HepG2 (cell line): ENCODE measurements around the gene USP2. TPM values are rescaled to one million over a fixed set of nuclear protein-coding genes. Genes with fewer than 3 reads are reported as not detected.

ENCODE experiments used
- DDIT3 ChIP-seq: sonication (generic); formaldehyde crosslinking; IDR thresholded peaks from 2 replicates; pipeline ENCODE4 v1.4.0; 2020; ENCODE audit warnings: mild to moderate bottlenecking, missing genetic modification reagents
- DR1 ChIP-seq: sonication (generic); formaldehyde crosslinking; IDR thresholded peaks from 2 replicates; pipeline ENCODE4 v1.8.0; 2021; ENCODE audit warnings: mild to moderate bottlenecking, missing genetic modification reagents, inconsistent platforms
- E2F1 ChIP-seq: sonication (generic); formaldehyde crosslinking; IDR thresholded peaks from 2 replicates; pipeline ENCODE4 v1.5.0; 2020; ENCODE audit warnings: missing genetic modification reagents
- E2F2 ChIP-seq: sonication (generic); formaldehyde crosslinking; IDR thresholded peaks from 2 replicates; pipeline ENCODE4 v1.4.0; 2020; ENCODE audit warnings: missing genetic modification reagents, borderline replicate concordance
- GMEB2 ChIP-seq: IDR thresholded peaks from 2 replicates; pipeline ENCODE4 v1.6.1; 2016; ENCODE audit warnings: missing biosample characterization, missing genetic modification reagents, low read depth
- HNRNPLL ChIP-seq: fragments of 200-400 bp; formaldehyde crosslinking; IDR thresholded peaks from 2 replicates; pipeline ENCODE4 v1.6.1; 2017; ENCODE audit warnings: mild to moderate bottlenecking, low read depth, low read length; ENCODE audit not compliant: poor library complexity, severe bottlenecking
- JUNB ChIP-seq: sonication (generic); formaldehyde crosslinking; IDR thresholded peaks from 2 replicates; pipeline ENCODE4 v1.8.0; 2022; ENCODE audit warnings: missing genetic modification reagents, mild to moderate bottlenecking, borderline replicate concordance
- KLF12 ChIP-seq: sonication (generic); formaldehyde crosslinking; IDR thresholded peaks from 2 replicates; pipeline ENCODE4 v1.4.0; 2020; ENCODE audit warnings: missing genetic modification reagents, borderline replicate concordance
- NFKB2 ChIP-seq: sonication (generic); formaldehyde crosslinking; IDR thresholded peaks from 2 replicates; pipeline ENCODE4 v1.4.0; 2020; ENCODE audit warnings: missing genetic modification reagents, borderline replicate concordance
- NFYC ChIP-seq: IDR thresholded peaks from 2 replicates; pipeline ENCODE4 v1.6.1; 2016; ENCODE audit warnings: missing genetic modification reagents, missing compliant biosample characterization
- SAFB2 ChIP-seq: sonication (generic); formaldehyde crosslinking; IDR thresholded peaks from 2 replicates; pipeline ENCODE4 v1.5.1; 2020; ENCODE audit warnings: missing genetic modification reagents, low read depth, mild to moderate bottlenecking, borderline replicate concordance
- SP140L ChIP-seq: sonication (generic); formaldehyde crosslinking; IDR thresholded peaks from 2 replicates; pipeline ENCODE4 v1.4.0; 2020; ENCODE audit warnings: missing genetic modification reagents, borderline replicate concordance
- THAP11 ChIP-seq: IDR thresholded peaks from 2 replicates; pipeline ENCODE4 v1.6.1; 2016; ENCODE audit warnings: missing biosample characterization, missing genetic modification reagents
- ZBTB7A ChIP-seq: sonication (generic); formaldehyde crosslinking; IDR thresholded peaks from 2 replicates; pipeline ENCODE4 v1.8.0; 2022; ENCODE audit warnings: mild to moderate bottlenecking, missing genetic modification reagents
- ZNF180 ChIP-seq: sonication (generic); formaldehyde crosslinking; IDR thresholded peaks from 2 replicates; pipeline ENCODE4 v1.4.0; 2020; ENCODE audit warnings: low read depth, missing genetic modification reagents, borderline replicate concordance
- ZNF335 ChIP-seq: sonication (generic); formaldehyde crosslinking; IDR thresholded peaks from 2 replicates; pipeline ENCODE4 v1.4.0; 2020; ENCODE audit warnings: missing genetic modification reagents
- ZNF503 ChIP-seq: sonication (generic); formaldehyde crosslinking; IDR thresholded peaks from 2 replicates; pipeline ENCODE4 v1.4.0; 2020; ENCODE audit warnings: missing genetic modification reagents
- ZNF639 ChIP-seq: conservative IDR thresholded peaks from 2 replicates; pipeline ENCODE4 v1.6.1; 2018; ENCODE audit warnings: missing genetic modification reagents
- ZNF652 ChIP-seq: IDR thresholded peaks from 2 replicates; pipeline ENCODE4 v1.6.1; 2016; ENCODE audit warnings: low read depth, borderline replicate concordance
- ZNF672 ChIP-seq: sonication (generic); formaldehyde crosslinking; IDR thresholded peaks from 2 replicates; pipeline ENCODE4 v1.8.1; 2022; ENCODE audit warnings: missing genetic modification reagents
- ZNF841 ChIP-seq: sonication (generic); formaldehyde crosslinking; IDR thresholded peaks from 2 replicates; pipeline ENCODE4 v1.8.1; 2023; ENCODE audit warnings: missing genetic modification reagents, borderline replicate concordance
- polyA plus RNA-seq, 8 experiments: library from polyadenylated mRNA; depleted of rRNA in 3 of 8; stranded (reverse) in 7 of 8; unstranded in 1 of 8; fragments of >200 nt; fragmentation: Illumina TruSeq in 4 of 8; extraction: Trizol in 4 of 8; gene quantifications; 2 replicates each; pipeline versions ENCODE4 v1.2.1 to v1.2.3, GENCODE V29; 2011 to 2016; ENCODE audit warnings: low read depth in 4 of 8, missing spikeins in 1 of 8, mixed read lengths in 1 of 8; ENCODE audit not compliant: insufficient read depth in 1 of 8
- total RNA-seq, 5 experiments: library from RNA; depleted of rRNA; stranded (reverse); fragments of >200 nt; fragmentation: Illumina TruSeq; extraction: Trizol; gene quantifications; 2 replicates each; pipeline ENCODE4 v1.2.3, GENCODE V29; 2016; ENCODE audit warnings: low read depth in 1 of 5

The USP2 gene
- total and polyA plus RNA-seq, 2 of the 13 experiments (the other 11 are each of a cell fraction or from before 2014, with no cell fraction given) = 2.5 to 6.0 TPM

- TF ChIP-seq GMEB2 (no peak), KLF12 (CRISPR knock-in tag) (no peak), DDIT3 (CRISPR knock-in tag) (no peak), HNRNPLL (peak; percentile 79), ZNF180 (no peak), ZNF335 (CRISPR knock-in tag) (0 out of 2 replicates have a peak, but pooled peaks have one; percentile 31), THAP11 (peak; percentile 50), ZBTB7A (CRISPR knock-in tag) (peak; percentile 50; the same call in 1 of the 2 replicates), NFKB2 (CRISPR knock-in tag) (peak; percentile 58; the same call in 1 of the 2 replicates), ZNF672 (peak; percentile 39; the same call in 1 of the 2 replicates), ZNF841 (no peak), SAFB2 (CRISPR knock-in tag) (no peak), ZNF652 (CRISPR knock-in tag) (0 out of 2 replicates have a peak, but pooled peaks have one; percentile 32), ZNF639 (peak; percentile 73; the same call in 1 of the 2 replicates), SP140L (CRISPR knock-in tag) (no peak), E2F2 (no peak), ZNF503 (CRISPR knock-in tag) (no peak), E2F1 (CRISPR knock-in tag) (no peak), DR1 (CRISPR knock-in tag) (peak; percentile 56; the same call in 1 of the 2 replicates), NFYC (CRISPR knock-in tag) (peak; percentile 58), JUNB (CRISPR knock-in tag) (no peak)
These were observed 5.2 kb downstream of the USP2 start (continued) for GRCh38 chr11:119376197-119376847.
